COR-L47 (cell line): ENCODE results near the gene DPEP1.

Source experiments
- DNase-seq: peaks from one replicate; lab custom pipeline; 2025; lab: John Stamatoyannopoulos, UW

The DPEP1 gene

DNA sequence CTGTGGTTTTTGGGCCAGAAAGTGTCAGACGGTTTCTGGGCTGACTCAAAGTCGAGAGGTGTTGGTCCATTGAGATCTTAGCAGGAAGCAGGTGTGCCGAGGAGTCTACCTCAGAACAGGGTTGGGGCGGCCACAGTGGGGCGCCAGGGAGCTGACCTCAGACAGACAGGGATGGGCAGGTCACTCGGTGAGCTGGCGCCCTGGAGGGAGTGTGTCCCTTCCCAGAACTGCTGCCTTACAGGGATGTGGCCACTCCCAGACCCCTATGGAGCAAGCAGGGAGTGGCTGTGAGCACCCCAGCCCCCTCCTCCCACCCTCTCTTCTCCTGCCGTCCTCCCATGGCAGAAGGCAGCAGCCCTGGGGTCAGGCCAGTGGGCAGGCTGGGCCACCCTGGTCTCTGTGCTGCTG, 14.0 kb upstream of the DPEP1 start:
- DNase-seq: peak; percentile 47

DNA sequence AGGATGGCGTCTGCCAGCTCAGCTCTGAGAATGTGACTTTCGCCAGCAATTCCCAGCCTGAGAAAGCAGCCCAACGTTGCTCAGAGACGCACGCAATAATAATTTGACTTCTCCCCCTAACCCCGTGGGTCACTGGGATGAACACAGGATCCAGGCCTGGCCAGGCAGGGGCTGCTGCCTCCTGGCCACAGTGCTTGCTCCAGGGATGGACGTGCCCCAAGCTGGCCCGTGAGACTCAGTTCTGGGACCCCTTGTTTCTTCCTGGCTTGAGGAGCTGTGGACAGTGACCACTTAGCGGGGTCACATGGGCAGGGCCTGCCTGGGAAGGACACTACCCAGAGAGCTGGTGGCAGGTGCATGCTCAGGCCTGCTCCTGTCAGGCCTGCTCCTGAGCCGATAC, 13.5 kb upstream of the DPEP1 start:
- no peak for DNase-seq

GRCh38 chr16:89600427-89600826, 13.0 kb upstream of the DPEP1 start:
- no peak for DNase-seq

GRCh38 chr16:89600956-89601355, 12.5 kb upstream of the DPEP1 start:
- DNase-seq: no peak

- DNase-seq: no peak
These were observed 11.6 kb upstream of the DPEP1 start for GRCh38 chr16:89601906-89602272.

- peak; percentile 45 for DNase-seq
These were observed 11.0 kb upstream of the DPEP1 start for GRCh38 chr16:89602273-89602951.

GRCh38 chr16:89602952-89603590, 10.4 kb upstream of the DPEP1 start:
- no peak for DNase-seq

GRCh38 chr16:89604764-89605163, 8.7 kb upstream of the DPEP1 start:
- DNase-seq: no peak

GRCh38 chr16:89605186-89605970, 8.1 kb upstream of the DPEP1 start:
- no peak for DNase-seq

DNA sequence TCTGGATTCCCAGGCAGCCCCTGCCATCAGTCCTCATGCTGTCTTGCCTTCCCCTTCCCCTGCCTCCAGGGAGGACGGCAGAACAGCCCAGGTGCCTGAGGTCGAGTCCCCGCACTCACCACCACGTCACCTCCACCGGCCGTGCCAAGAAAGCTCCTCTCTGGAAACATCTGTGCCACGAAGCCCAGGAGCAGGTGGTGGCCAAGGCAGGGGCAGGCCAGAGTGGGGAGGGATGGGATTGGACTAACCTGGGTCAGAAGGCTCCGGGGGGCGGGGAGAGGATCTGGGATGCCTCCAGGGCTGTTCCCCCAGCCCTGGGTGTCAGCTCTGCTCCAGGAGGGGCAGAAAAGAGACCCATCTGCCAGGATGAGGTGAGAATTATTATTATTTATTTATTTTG, 7.4 kb upstream of the DPEP1 start:
- no peak for DNase-seq

DNA sequence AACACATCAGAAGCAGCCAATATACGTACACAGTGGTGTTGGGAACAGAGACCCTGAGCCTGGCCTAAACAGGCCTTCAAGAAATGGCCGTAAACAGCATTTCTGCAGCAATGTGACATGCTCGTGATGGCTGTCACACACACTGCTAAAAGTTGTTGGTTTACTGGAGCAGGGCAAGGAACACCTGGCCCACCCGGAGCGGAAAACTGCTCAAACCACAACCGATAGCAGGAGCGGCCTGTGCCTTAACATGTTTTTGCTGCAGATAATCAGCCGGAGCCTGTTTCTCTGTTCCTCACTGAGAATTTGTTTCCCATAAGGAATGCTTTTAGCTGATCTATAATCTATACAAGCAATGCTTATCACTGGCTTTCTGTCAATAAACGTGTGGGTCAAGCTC, 6.0 kb upstream of the DPEP1 start:
- no peak for DNase-seq

GRCh38 chr16:89607937-89608740, 5.3 kb upstream of the DPEP1 start:
- DNase-seq: no peak

DNA sequence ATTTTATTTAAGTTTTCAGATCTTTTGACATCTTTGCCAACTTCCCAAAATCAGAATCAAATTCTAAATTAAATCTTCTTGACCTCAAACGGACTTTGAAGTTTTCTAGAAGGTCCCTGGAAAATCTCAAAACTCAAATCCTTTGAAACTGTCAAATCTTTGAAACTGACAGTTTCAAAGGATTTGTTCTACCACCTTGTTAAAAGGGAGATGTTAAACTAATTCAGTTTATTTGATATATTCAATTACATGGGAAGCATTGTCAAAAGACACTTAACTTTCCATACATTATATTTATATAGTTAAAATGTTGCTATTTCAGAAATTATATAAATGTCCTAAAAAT, 3.4 kb upstream of the DPEP1 start:
- no peak for DNase-seq

- no peak for DNase-seq
These were observed 851 bp upstream of the DPEP1 start for GRCh38 chr16:89612415-89613166.

DNA sequence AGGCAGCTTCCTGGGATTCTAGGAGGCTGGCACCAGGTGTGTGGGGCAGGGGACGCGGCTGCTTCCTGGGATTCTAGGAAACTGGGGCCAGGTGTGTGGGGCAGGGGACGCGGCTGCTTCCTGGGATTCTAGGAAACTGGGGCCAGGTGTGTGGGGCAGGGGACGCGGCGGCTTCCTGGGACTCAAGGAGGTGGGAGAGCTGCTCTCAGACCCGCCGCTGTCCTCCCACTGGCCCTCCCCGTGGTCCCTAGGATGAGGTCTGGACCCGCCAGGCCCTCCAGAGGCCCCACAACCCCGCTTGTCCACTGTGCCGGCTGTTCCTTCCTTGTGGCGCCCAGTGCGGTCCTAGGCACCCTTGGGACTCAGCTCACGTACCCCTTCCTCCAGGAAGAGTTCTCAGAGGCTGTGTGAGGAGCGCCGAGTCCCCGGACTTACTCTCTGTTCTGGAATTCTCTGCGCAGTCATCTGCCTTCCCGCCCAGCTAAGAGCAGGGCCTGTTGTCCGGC, 565 bp downstream of the DPEP1 start:
- no peak for DNase-seq

GRCh38 chr16:89615176-89615575, 1.7 kb downstream of the DPEP1 start:
- DNase-seq: no peak

DNA sequence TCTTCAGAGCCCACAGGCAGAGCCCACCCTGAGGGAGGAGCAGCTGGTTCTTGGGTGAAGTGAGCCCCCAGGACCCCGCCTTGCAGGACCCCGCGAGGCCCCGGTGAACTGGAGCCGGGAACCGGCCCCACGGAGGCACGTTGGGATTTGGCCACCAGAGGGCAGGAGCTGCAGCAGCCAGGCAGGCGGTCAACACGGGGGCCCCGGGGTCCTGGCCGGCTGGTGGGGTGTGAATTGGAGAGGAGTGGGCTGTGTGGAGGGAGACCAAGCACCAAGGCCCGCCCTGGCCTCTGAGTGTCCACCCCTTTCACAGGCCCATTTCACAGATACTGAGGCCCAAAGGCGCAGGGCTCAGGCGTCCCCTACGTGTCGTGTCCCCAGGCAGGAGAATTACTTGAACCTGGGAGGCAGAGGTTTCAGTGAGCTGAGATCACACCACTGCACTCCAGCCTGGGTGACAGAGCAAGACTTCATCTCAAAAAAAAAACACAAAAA, 2.2 kb downstream of the DPEP1 start:
- no peak for DNase-seq

DNA sequence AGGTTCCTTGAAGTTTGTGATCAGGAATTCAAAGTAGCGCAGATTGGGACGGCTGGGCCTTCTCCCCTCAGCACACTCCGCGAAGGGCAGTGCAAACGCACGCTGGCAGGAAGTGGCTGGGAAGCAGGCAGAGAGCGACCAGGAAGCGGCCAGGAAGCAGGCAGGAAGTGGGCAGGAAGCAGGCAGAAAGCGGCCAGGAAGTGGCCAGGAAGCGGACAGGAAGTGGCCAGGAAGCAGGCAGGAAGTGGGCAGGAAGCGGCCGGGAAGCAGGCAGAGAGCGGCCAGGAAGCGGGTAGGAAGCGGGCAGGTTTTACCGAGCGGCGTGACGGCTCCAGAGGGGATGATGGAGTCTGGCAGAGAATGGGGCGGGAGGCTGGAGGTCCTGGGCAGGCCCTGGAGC, 3.2 kb downstream of the DPEP1 start:
- no peak for DNase-seq

GRCh38 chr16:89617036-89617435, 3.6 kb downstream of the DPEP1 start:
- DNase-seq: no peak

DNA sequence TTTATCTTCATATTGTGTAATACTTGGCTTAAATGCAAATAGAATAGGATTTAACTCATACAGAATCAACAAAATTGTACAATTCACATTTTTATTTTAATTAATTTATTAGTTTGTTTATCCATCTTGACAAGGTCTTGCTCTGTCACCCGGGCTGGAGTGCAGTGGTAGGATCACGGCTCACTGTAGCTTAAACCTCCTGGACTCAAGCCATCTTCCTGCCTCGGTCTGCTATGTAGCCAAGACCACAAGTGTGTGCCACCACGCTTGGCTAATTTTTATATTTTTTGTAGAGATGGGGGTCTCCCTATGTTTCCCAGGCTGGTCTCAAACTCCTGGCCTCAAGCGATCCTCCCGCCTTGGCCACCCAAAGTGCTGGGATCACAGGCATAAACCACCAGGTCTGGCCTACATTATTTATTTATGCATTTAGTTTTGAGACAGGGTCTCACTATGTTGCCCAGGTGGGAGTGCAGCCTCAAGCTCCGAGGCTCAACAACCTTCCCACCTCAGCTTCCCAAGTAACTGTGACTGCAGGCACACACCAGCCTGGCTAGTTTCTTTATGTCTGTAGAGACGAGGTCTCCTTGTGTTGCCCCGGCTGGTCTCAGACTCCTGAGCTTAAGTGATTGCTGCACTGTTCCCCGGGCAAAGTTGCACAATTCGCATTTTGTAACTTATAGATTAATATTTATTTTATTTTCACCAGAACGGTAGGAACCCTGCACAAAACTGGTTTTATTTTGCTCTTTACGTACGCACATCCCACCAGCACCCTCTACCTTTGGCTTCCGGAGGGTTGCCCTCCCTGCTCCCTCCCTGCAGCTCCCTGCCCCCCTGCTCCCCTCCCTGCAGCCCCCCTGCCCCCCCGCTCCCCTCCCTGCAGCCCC, 4.9 kb downstream of the DPEP1 start:
- DNase-seq: no peak
